H1 (cell line): ENCODE measurements around the gene PPP1R14C. TPM values are rescaled to one million over a fixed set of nuclear protein-coding genes. Genes with fewer than 3 reads are reported as not detected.

ENCODE experiments used
- BACH1 ChIP-seq: IDR thresholded peaks from 2 replicates; pipeline ENCODE4 v1.6.1; 2012; ENCODE audit warnings: low read length, improper control_type of control experiment
- CHD7 ChIP-seq: fragments of 300-600 bp; sonication (generic); IDR thresholded peaks from 2 replicates; pipeline ENCODE4 v1.7.1; 2012; ENCODE audit warnings: low read length, moderate library complexity, mild to moderate bottlenecking, inconsistent platforms; ENCODE audit not compliant: insufficient replicate concordance
- POLR2AphosphoS5 ChIP-seq: IDR thresholded peaks from 2 replicates; pipeline ENCODE4 v1.6.1; 2011; ENCODE audit warnings: low read depth, low read length
- SUZ12 ChIP-seq: fragments of 200-600 bp; sonication (generic); IDR thresholded peaks from 2 replicates; pipeline ENCODE4 v1.6.1; 2012; ENCODE audit warnings: mild to moderate bottlenecking, inconsistent platforms, low read length, moderate library complexity, mixed read lengths
- TCF12 ChIP-seq: IDR thresholded peaks from 2 replicates; pipeline ENCODE4 v1.6.1; 2011; ENCODE audit warnings: low read depth, mild to moderate bottlenecking, low read length
- polyA plus RNA-seq, 7 experiments: library from polyadenylated mRNA; depleted of rRNA in 3 of 7; stranded (reverse) in 5 of 7; unstranded in 2 of 7; fragments of >200 nt in 5 of 7; fragments of 200-250 nt in 2 of 7; gene quantifications; 1 replicate in 5 of 7; 2 replicates in 1 of 7; 4 replicates in 1 of 7; pipeline versions ENCODE4 v1.2.1 to v1.2.3, GENCODE V29; 2011 to 2013; ENCODE audit warnings: missing spikeins in 2 of 7, mixed read lengths in 2 of 7
- total RNA-seq: library from RNA; stranded (reverse); fragmentation: NEBNext Ultra II Directional; extraction: Animal tissue kit (Norgen Biotek cat#: 25700); gene quantifications from 2 replicates; pipeline ENCODE4 v1.2.1, GENCODE V29; 2021

The PPP1R14C gene
- total and polyA plus RNA-seq, 2 of the 8 experiments (the other 6 are each of a cell fraction or from before 2014, with no cell fraction given), result 0.30 to 0.61 TPM

- no peak for TF ChIP-seq CHD7
- TF ChIP-seq TCF12, result no peak
- no peak for TF ChIP-seq SUZ12
- TF ChIP-seq POLR2AphosphoS5, result no peak
- no peak for TF ChIP-seq BACH1
Observed at GRCh38 chr6:150167479-150167873, 24.6 kb downstream of the PPP1R14C start (continued).
